IPS-NIHi11 (cell line): Measurements from ENCODE around the gene CCND1.
A peak's percentile ranks its signal among the peaks of the same experiment; 100 is the strongest.
"Not testable (repeated sequence)": the region's sequence is repeated elsewhere in the genome, so short reads cannot be mapped to it uniquely, and the experiment has no call there.

Experiments
- DNase-seq: peaks from one replicate; pipeline ENCODE4 v3.0.0; 2012; ENCODE audit warnings: mixed read lengths, low spot score

CCND1 gene

GRCh38 chr11:69692422-69692821 lies 51.5 kb downstream of the CCND1 start:
- DNase-seq = no peak

DNA sequence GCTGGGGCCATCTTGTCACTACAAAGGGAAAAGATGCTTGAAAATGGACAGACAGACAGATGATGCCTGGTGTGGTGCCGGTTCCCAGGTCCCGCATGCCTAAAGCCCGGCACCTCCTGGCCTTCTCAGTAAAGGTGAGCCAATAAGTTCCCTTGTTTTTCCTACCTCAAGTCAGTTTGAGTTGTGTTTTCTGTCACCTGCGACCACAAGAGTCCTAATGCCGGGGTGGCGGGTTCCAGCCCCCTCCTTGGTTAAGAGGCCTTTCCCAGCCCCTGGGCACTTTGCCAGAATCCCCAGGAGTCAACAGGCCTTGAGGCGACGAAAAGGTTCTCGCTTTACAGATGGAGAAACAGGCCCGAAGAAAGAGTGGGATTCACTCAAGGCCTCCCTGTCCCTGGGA lies 53.8 kb downstream of the CCND1 start:
- no peak for DNase-seq

- no peak for DNase-seq
Observed at GRCh38 chr11:69695581-69695980, 54.6 kb downstream of the CCND1 start.

GRCh38 chr11:69695995-69696394 lies 55.0 kb downstream of the CCND1 start:
- not testable (repeated sequence) for DNase-seq

- no peak for DNase-seq
Observed at GRCh38 chr11:69696749-69697468, 56.0 kb downstream of the CCND1 start.

- no peak for DNase-seq
Observed at GRCh38 chr11:69697469-69697843, 56.5 kb downstream of the CCND1 start.

- DNase-seq = no peak
Observed at GRCh38 chr11:69697861-69698260, 56.9 kb downstream of the CCND1 start.

- no peak for DNase-seq
Observed at GRCh38 chr11:69698362-69698761, 57.4 kb downstream of the CCND1 start.

DNA sequence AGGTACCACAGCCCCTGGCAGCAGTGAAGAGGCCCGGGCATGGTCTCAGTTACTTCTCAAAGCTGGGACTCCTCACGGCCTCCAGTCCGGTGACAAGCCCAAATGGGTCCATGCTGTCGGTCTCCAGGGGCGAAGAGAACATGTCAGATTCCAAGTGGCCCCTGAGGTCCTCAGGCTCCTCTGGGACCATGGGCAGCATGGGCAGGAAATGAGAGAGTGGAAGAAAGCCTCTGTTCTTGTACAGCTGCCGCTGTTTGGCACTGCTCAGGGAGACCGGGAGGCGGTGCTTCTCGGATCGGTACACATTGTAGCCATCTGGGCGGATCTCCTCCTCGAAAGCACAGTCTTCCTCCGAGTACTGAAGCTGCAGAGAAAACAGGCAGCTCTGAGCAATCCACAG lies 58.3 kb downstream of the CCND1 start:
- no peak for DNase-seq

- DNase-seq = peak; percentile 81
Observed at GRCh38 chr11:69700278-69701140, 59.6 kb downstream of the CCND1 start.

DNA sequence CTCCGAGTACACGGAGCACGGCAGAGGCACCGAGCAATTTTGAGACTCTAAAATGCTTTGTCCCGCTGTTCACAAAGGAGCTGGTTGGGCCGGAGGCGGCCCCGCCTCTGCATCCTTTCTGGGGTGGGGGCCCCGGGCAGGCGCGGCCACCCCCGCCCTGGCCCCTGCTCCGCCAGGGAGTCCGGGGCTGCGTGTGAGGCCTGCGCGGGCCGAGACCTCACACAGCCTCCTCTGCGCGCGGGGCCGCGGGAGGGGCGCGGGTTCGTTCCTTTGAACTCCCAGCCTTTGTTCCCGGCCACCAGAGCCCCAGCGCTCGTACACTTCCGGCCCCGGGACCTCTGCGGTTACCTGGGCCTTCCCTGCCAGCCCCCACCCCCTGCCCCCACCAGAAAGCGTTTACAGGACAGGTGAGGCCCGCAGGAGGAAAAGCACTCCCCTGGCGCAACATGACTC lies 61.3 kb downstream of the CCND1 start:
- DNase-seq = peak; percentile 46

DNA sequence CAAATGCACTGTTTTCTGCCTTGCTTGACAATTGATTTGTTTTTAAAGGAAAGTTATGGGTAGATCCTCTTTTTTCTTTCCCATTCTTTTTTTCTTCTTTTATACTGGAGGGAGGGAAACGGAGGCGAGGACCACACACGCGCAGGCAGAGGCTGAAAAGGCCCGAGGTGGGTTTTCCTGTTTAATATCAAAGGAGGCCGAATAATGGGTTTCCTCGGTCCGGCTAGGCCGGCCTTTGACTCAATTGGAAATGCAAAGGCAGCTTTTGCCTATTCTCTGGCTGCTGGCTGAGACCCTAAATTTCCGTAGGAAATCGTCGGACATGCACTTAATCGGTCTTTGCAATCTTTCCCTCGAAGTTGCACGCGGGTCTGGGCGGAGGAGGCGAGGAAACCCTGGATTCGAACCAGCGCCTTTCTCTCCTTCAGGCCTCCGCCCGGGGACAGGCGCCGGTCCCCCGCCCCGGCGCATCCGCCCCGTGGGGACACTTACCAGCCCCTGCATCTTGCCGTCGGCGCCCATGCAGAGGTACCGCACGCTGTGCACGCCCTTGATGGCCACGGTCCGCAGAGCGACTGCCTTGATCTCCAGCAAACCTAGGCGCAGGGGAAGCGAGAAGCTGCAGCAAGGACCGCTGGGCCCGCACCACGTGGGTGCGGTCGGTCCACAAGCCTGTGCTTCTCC lies 62.0 kb downstream of the CCND1 start:
- DNase-seq = no peak

DNA sequence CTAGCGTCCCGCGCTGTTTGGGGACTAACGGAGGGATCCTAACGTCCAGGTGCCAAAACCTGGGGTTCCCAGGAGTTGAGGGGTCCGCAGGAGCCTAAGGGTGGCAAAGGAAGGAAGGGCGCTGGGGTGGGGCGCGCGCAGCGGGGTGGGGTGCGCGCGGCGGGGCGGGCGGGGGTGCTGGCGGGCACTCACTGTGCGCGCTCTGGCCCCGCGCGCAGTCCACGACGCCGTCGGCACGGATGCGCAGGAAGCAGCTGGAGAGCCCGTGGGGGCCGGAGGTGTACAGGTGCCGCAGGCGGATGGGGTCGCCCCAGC lies 62.5 kb downstream of the CCND1 start:
- DNase-seq = no peak
